ENCODE measurements around the gene LRCOL1.

GRCh38 chr12:132646850-132647249, 36.5 kb upstream of the LRCOL1 start:
- TF ChIP-seq CTCF (IDR thresholded peaks at IDR 0.05) (no peak), POLR2A (IDR thresholded peaks at IDR 0.05) (no peak)
